ENCODE measurements around the gene SMARCA2. TPM values are rescaled to one million over a fixed set of nuclear protein-coding genes. Genes with fewer than 3 reads are reported as not detected.

Gene SMARCA2
- total and polyA plus RNA-seq, 12 donors: 38.3 to 192 (median 142) TPM

GRCh38 chr9:2126331-2126803, 111.2 kb downstream of the SMARCA2 start:
- H3K27ac ChIP-seq: peak overlapping the region; percentile 27 to 88 (median 77)
- peak overlapping the region in 2 of 4 donors; percentile 10 to 45 for H3K4me3 ChIP-seq
- H3K4me1 ChIP-seq (replicated peaks in 1 of 2): peaks cover 40 to 54% of the 10 kb centered on the region in 2 donors
- no peaks in the 10 kb centered on the region for H3K9me3 ChIP-seq (replicated peaks in 1 of 3)
- intact Hi-C loops (cut with DNase I): no loop called here
- WGBS, 4 donors: 9 to 22% (median 16%) methylated on average over 4 of the region's 4 CpGs
- TF ChIP-seq, protein P1, sequence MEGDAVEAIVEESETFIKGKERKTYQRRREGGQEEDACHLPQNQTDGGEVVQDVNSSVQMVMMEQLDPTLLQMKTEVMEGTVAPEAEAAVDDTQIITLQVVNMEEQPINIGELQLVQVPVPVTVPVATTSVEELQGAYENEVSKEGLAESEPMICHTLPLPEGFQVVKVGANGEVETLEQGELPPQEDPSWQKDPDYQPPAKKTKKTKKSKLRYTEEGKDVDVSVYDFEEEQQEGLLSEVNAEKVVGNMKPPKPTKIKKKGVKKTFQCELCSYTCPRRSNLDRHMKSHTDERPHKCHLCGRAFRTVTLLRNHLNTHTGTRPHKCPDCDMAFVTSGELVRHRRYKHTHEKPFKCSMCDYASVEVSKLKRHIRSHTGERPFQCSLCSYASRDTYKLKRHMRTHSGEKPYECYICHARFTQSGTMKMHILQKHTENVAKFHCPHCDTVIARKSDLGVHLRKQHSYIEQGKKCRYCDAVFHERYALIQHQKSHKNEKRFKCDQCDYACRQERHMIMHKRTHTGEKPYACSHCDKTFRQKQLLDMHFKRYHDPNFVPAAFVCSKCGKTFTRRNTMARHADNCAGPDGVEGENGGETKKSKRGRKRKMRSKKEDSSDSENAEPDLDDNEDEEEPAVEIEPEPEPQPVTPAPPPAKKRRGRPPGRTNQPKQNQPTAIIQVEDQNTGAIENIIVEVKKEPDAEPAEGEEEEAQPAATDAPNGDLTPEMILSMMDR (IDR thresholded peaks at IDR 0.05): no peak
- no peak for TF ChIP-seq POLR2A (IDR thresholded peaks at IDR 0.05)
- DNase-seq: peak; percentile 52 to 91 (median 78)
- peaks cover 0 to 9% of the 10 kb centered on the region in 2 donors for H3K36me3 ChIP-seq (replicated peaks in 1 of 2)
- H3K27me3 ChIP-seq: no peaks in the 10 kb centered on the region

- WGBS, 4 donors: 90 to 100% (median 100%) methylated on average over 1 of the region's 1 CpG
- Histone ChIP-seq H3K4me3 (no peak overlapping the region), H3K36me3 (replicated peaks in 1 of 2) (peaks cover 0 to 9% of the 10 kb centered on the region in 2 donors), H3K9me3 (replicated peaks in 1 of 3) (no peaks in the 10 kb centered on the region), H3K27ac (peak overlapping the region; percentile 27 to 88 (median 77)), H3K27me3 (no peaks in the 10 kb centered on the region), H3K4me1 (replicated peaks in 1 of 2) (peaks cover 35 to 51% of the 10 kb centered on the region in 2 donors)
- DNase-seq: no peak
- intact Hi-C loops (cut with DNase I): no loop called here
- TF ChIP-seq POLR2A (IDR thresholded peaks at IDR 0.05): no peak
- TF ChIP-seq, protein P1 (IDR thresholded peaks at IDR 0.05): no peak
Observed at GRCh38 chr9:2127486-2127885, 112.3 kb downstream of the SMARCA2 start.

- Histone ChIP-seq H3K4me3 (no peak overlapping the region), H3K27me3 (no peaks in the 10 kb centered on the region), H3K27ac (peak overlapping the region in 2 of 5 donors; percentile 14 to 31), H3K4me1 (replicated peaks in 1 of 2) (peaks cover 35 to 56% of the 10 kb centered on the region in 2 donors), H3K36me3 (replicated peaks in 1 of 2) (peaks cover 0 to 9% of the 10 kb centered on the region in 2 donors), H3K9me3 (replicated peaks in 1 of 3) (no peaks in the 10 kb centered on the region)
- TF ChIP-seq, protein P1 (IDR thresholded peaks at IDR 0.05): no peak
- no peak for TF ChIP-seq POLR2A (IDR thresholded peaks at IDR 0.05)
- 92 to 100% (median 95%) methylated on average over 3 of the region's 3 CpGs for WGBS, 4 donors
- peak in 1 of 7 donors; percentile 29 for DNase-seq
- intact Hi-C loops (cut with DNase I): no loop called here
Observed at GRCh38 chr9:2128141-2128540, 113.0 kb downstream of the SMARCA2 start.

DNA sequence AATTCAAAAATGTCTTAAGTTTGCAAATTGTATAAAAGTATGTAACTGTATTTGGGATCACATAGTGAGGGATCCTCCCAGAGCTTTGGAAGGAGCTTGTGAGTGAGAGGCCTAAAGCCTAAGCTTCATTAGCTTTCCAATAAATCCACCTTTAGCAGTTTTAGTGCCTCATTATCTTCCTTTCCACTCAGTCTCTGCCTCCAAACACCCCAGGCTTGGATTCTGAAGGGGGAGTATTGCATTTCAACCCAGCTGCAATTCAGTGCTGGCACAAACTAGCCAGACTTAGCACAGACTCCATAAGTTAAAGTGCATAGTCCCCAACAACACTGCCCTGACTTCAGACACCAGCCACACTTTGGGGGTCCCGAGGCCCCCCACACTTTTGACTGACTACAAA, 113.5 kb downstream of the SMARCA2 start:
- intact Hi-C loops (cut with DNase I): no loop called here
- Histone ChIP-seq H3K27me3 (no peaks in the 10 kb centered on the region), H3K4me1 (replicated peaks in 1 of 2) (peaks cover 35 to 56% of the 10 kb centered on the region in 2 donors), H3K4me3 (no peak overlapping the region), H3K36me3 (replicated peaks in 1 of 2) (peaks cover 0 to 5% of the 10 kb centered on the region in 2 donors), H3K9me3 (replicated peaks in 1 of 3) (no peaks in the 10 kb centered on the region), H3K27ac (peak overlapping the region in 2 of 5 donors; percentile 14 to 31)
- TF ChIP-seq POLR2A (IDR thresholded peaks at IDR 0.05): no peak
- TF ChIP-seq, protein P1 (IDR thresholded peaks at IDR 0.05): no peak
- 60 to 100% (median 77%) methylated on average over 1 of the region's 1 CpG for WGBS, 4 donors
- no peak for DNase-seq

Data from adrenal gland (tissue), 12 donors.